ENCODE data around the gene GRIK3.

The GRIK3 gene

DNA sequence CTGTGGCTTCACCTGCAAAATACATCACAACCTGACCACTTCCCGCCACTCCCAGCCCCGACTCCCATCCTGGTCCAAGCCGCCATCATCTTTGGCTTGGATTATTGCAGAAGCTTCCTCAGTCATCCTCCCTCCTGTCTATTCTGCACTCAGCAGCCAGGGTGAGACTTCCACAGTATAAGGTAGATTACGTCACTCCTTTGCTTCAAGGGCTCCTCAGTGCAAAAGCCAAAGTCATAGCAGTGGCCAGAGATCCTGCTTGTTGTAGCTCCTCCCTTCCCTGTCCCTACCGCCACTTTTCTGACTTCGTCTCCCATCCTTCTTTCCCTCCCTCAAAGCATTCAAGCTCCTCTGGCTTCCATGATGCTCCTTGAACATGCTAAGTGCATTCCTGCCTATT lies 152.8 kb downstream of the GRIK3 start:
- Histone ChIP-seq H3K27ac (ENCODE audit: extremely low read depth, low read depth, low read length) (no peak overlapping the region), H3K4me3 (ENCODE audit: low read depth, low read length) (no peak overlapping the region), H3K4me1 (ENCODE audit: control insufficient read depth, insufficient read depth, low read length) (no peaks in the 10 kb centered on the region), H3K36me3 (ENCODE audit: control insufficient read depth in 2 of 2, insufficient read depth in 1 of 2, low read length in 2 of 2) (no peaks in the 10 kb centered on the region), H3K9me3 (ENCODE audit: control insufficient read depth, insufficient read depth, low read depth, low read length) (no peaks in the 10 kb centered on the region)
- CTCF ChIA-PET = no interaction called here
- POLR2A ChIA-PET = no interaction called here
- no peak for TF ChIP-seq ZBTB17 (tag by site-specific recombination; IDR thresholded peaks at IDR 0.05)
- no peak for TF ChIP-seq ZNF473 (tag by site-specific recombination; IDR thresholded peaks at IDR 0.05)
- no peak for TF ChIP-seq ZNF626 (tag by site-specific recombination; IDR thresholded peaks at IDR 0.05)
- no peak for TF ChIP-seq ZBTB11 (tag by site-specific recombination; conservative IDR thresholded peaks at IDR 0.05; ENCODE audit: low read depth)
- no peak for TF ChIP-seq ZNF658 (tag by site-specific recombination; IDR thresholded peaks at IDR 0.05)
- no peak for TF ChIP-seq ZNF184 (tag by site-specific recombination; IDR thresholded peaks at IDR 0.05)
- TF ChIP-seq, protein P1, sequence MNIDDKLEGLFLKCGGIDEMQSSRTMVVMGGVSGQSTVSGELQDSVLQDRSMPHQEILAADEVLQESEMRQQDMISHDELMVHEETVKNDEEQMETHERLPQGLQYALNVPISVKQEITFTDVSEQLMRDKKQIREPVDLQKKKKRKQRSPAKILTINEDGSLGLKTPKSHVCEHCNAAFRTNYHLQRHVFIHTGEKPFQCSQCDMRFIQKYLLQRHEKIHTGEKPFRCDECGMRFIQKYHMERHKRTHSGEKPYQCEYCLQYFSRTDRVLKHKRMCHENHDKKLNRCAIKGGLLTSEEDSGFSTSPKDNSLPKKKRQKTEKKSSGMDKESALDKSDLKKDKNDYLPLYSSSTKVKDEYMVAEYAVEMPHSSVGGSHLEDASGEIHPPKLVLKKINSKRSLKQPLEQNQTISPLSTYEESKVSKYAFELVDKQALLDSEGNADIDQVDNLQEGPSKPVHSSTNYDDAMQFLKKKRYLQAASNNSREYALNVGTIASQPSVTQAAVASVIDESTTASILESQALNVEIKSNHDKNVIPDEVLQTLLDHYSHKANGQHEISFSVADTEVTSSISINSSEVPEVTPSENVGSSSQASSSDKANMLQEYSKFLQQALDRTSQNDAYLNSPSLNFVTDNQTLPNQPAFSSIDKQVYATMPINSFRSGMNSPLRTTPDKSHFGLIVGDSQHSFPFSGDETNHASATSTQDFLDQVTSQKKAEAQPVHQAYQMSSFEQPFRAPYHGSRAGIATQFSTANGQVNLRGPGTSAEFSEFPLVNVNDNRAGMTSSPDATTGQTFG (tag by site-specific recombination; IDR thresholded peaks at IDR 0.05; ENCODE audit: borderline replicate concordance) = no peak
- TF ChIP-seq, protein P2, sequence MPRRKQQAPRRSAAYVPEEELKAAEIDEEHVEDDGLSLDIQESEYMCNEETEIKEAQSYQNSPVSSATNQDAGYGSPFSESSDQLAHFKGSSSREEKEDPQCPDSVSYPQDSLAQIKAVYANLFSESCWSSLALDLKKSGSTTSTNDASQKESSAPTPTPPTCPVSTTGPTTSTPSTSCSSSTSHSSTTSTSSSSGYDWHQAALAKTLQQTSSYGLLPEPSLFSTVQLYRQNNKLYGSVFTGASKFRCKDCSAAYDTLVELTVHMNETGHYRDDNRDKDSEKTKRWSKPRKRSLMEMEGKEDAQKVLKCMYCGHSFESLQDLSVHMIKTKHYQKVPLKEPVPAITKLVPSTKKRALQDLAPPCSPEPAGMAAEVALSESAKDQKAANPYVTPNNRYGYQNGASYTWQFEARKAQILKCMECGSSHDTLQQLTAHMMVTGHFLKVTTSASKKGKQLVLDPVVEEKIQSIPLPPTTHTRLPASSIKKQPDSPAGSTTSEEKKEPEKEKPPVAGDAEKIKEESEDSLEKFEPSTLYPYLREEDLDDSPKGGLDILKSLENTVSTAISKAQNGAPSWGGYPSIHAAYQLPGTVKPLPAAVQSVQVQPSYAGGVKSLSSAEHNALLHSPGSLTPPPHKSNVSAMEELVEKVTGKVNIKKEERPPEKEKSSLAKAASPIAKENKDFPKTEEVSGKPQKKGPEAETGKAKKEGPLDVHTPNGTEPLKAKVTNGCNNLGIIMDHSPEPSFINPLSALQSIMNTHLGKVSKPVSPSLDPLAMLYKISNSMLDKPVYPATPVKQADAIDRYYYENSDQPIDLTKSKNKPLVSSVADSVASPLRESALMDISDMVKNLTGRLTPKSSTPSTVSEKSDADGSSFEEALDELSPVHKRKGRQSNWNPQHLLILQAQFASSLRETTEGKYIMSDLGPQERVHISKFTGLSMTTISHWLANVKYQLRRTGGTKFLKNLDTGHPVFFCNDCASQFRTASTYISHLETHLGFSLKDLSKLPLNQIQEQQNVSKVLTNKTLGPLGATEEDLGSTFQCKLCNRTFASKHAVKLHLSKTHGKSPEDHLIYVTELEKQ (tag by site-specific recombination; IDR thresholded peaks at IDR 0.05; ENCODE audit: borderline replicate concordance) = no peak
- no peak for TF ChIP-seq PRDM4 (tag by site-specific recombination; IDR thresholded peaks at IDR 0.05)
- TF ChIP-seq, protein P3, sequence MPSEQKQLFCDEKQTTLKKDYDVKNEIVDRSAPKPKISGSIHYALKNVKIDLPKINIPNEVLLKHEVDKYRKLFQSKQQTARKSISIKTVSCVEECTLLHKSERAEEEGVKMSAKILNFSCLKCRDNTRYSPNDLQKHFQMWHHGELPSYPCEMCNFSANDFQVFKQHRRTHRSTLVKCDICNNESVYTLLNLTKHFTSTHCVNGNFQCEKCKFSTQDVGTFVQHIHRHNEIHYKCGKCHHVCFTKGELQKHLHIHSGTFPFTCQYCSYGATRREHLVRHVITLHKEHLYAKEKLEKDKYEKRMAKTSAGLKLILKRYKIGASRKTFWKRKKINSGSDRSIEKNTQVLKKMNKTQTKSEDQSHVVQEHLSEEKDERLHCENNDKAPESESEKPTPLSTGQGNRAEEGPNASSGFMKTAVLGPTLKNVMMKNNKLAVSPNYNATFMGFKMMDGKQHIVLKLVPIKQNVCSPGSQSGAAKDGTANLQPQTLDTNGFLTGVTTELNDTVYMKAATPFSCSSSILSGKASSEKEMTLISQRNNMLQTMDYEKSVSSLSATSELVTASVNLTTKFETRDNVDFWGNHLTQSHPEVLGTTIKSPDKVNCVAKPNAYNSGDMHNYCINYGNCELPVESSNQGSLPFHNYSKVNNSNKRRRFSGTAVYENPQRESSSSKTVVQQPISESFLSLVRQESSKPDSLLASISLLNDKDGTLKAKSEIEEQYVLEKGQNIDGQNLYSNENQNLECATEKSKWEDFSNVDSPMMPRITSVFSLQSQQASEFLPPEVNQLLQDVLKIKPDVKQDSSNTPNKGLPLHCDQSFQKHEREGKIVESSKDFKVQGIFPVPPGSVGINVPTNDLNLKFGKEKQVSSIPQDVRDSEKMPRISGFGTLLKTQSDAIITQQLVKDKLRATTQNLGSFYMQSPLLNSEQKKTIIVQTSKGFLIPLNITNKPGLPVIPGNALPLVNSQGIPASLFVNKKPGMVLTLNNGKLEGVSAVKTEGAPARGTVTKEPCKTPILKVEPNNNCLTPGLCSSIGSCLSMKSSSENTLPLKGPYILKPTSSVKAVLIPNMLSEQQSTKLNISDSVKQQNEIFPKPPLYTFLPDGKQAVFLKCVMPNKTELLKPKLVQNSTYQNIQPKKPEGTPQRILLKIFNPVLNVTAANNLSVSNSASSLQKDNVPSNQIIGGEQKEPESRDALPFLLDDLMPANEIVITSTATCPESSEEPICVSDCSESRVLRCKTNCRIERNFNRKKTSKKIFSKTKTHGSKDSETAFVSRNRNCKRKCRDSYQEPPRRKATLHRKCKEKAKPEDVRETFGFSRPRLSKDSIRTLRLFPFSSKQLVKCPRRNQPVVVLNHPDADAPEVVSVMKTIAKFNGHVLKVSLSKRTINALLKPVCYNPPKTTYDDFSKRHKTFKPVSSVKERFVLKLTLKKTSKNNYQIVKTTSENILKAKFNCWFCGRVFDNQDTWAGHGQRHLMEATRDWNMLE (tag by site-specific recombination; conservative IDR thresholded peaks at IDR 0.05; ENCODE audit: low read depth) = no peak
- no peak for TF ChIP-seq ZNF558 (tag by site-specific recombination; IDR thresholded peaks at IDR 0.05)
